ENCODE data around the gene SCN3A. TPM values are rescaled to one million over a fixed set of nuclear protein-coding genes. Genes with fewer than 3 reads are reported as not detected.

The SCN3A gene
- total and polyA plus RNA-seq, 2 experiments from 2014 or later = 0.06 TPM; not detected in 1

DNA sequence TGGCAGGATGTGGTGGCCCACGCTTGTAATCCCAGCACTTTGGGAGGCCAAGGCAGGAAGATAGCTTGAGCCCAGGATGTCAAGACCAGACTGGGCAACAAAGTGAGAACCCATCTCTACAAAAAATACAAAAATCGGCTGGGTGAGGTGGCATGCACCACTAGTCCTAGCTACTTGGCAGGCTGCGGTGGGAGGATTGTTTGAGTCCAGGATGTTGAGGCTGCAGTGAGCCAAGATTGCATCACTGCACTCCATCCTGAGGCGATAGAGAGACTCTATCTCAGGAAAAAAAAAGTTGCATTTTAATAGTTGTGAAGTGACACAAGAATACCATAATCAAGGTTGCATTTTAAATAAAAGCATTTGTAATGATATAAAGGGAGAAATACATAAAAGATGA, 124.4 kb downstream of the SCN3A start:
- Histone ChIP-seq H3K36me3 (no peaks in the 10 kb centered on the region), H3K4me3 (no peak overlapping the region), H3K27me3 (no peaks in the 10 kb centered on the region), H3K4me1 (ENCODE audit: low read depth) (no peaks in the 10 kb centered on the region), H3K9me3 (ENCODE audit: low read depth) (no peaks in the 10 kb centered on the region), H3K27ac (no peak overlapping the region)
- TF ChIP-seq, protein P1, sequence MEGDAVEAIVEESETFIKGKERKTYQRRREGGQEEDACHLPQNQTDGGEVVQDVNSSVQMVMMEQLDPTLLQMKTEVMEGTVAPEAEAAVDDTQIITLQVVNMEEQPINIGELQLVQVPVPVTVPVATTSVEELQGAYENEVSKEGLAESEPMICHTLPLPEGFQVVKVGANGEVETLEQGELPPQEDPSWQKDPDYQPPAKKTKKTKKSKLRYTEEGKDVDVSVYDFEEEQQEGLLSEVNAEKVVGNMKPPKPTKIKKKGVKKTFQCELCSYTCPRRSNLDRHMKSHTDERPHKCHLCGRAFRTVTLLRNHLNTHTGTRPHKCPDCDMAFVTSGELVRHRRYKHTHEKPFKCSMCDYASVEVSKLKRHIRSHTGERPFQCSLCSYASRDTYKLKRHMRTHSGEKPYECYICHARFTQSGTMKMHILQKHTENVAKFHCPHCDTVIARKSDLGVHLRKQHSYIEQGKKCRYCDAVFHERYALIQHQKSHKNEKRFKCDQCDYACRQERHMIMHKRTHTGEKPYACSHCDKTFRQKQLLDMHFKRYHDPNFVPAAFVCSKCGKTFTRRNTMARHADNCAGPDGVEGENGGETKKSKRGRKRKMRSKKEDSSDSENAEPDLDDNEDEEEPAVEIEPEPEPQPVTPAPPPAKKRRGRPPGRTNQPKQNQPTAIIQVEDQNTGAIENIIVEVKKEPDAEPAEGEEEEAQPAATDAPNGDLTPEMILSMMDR (IDR thresholded peaks at IDR 0.05; ENCODE audit: low read depth, low read length) = no peak
- DNase-seq (ENCODE audit: low read depth in 1 of 2, low spot score in 1 of 2) = peak in 1 of 2 donors; percentile 17

DNA sequence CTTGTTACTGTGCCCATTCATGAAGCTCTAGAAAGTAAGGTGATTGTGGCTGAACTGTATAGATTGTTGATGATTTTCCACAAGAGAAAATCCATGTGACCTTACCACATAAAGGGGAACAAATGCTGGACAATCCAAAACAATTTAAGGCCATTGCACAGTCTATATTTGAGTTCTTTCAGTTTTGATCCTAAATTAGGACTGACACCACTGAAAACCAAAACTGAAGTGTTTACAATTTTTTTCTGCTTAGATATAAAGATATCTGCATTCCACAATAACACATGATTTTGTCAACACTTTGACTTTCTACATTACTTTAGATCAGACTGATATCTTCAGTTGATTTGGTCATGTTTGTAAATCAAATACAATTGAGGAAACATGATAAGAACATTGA, 124.9 kb downstream of the SCN3A start:
- Histone ChIP-seq H3K36me3 (no peaks in the 10 kb centered on the region), H3K4me3 (no peak overlapping the region), H3K4me1 (ENCODE audit: low read depth) (no peaks in the 10 kb centered on the region), H3K9me3 (ENCODE audit: low read depth) (no peaks in the 10 kb centered on the region), H3K27ac (no peak overlapping the region), H3K27me3 (no peaks in the 10 kb centered on the region)
- no peak for DNase-seq (ENCODE audit: low read depth in 1 of 2, low spot score in 1 of 2)
- TF ChIP-seq, protein P1 (IDR thresholded peaks at IDR 0.05; ENCODE audit: low read depth, low read length) = no peak

DNA sequence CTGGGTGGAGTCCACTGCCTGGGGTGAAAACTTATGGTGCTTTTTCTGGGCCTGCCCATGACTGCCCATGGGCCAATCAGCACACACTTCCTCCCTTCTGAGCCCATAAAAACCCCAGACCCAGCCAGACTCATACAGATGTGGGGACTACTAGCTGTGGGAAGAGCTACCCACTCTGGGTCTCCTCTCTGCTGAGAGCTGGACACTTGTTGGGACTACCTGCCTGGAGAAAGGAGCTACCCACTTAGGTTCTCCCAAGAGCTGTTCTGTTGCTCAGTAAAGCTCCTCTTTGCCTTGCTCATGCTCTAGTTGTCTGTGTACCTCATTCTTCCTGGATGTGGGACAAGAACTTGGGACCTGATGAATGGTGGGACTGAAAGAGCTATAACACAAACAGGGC, 129.0 kb downstream of the SCN3A start:
- no peak for DNase-seq (ENCODE audit: low read depth in 1 of 2, low spot score in 1 of 2)
- no peaks in the 10 kb centered on the region for H3K36me3 ChIP-seq
- H3K9me3 ChIP-seq (ENCODE audit: low read depth) = no peaks in the 10 kb centered on the region
- H3K27ac ChIP-seq = no peak overlapping the region
- H3K4me3 ChIP-seq = no peak overlapping the region
- H3K27me3 ChIP-seq = no peaks in the 10 kb centered on the region
- TF ChIP-seq, protein P1 (IDR thresholded peaks at IDR 0.05; ENCODE audit: low read depth, low read length) = no peak
- H3K4me1 ChIP-seq (ENCODE audit: low read depth) = no peaks in the 10 kb centered on the region

DNA sequence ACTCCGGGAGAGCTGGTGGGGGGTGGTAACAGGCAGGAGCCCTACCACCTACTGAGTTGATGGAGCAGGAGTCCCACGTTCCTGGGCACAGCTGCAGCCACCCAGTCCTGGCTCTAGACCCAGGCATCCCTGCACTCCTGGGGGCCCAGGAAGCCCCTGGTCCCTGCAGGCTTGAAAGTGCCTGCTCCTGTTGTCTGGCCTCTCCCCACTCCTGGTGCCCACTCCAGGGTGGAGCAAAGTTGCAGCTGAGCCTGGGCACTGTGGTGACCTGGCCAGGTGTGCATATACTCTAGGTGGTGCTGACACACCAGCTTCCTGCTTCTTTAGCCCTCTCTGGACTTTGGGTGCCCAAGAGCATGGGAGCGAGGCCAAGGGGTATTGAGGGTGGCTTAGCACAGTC, 129.5 kb downstream of the SCN3A start:
- Histone ChIP-seq H3K27me3 (no peaks in the 10 kb centered on the region), H3K4me1 (ENCODE audit: low read depth) (no peaks in the 10 kb centered on the region), H3K9me3 (ENCODE audit: low read depth) (no peaks in the 10 kb centered on the region), H3K27ac (no peak overlapping the region), H3K36me3 (no peaks in the 10 kb centered on the region), H3K4me3 (no peak overlapping the region)
- TF ChIP-seq, protein P1 (IDR thresholded peaks at IDR 0.05; ENCODE audit: low read depth, low read length) = no peak
- DNase-seq (ENCODE audit: low read depth in 1 of 2, low spot score in 1 of 2) = no peak

DNA sequence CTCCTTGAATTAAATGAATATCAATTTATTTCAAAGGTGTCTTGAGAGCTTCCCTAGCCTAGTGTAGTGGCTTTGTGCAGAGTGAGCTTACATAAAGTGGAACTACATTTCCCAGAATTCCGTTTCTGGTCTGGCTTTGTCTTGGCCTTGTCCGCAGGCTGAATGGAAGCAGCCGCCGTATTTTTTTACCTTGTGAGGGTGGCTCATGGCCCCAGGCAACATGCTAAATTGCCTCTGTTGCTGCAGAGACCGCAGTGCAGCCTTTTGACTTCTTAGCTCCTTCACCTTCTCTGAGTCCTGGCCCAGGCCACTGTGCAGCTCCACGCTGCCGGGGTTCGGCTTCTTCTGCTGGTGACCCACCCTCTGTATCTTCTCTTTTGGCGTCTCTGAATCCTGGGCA, 133.8 kb downstream of the SCN3A start:
- Histone ChIP-seq H3K4me1 (ENCODE audit: low read depth) (peaks cover 17% of the 10 kb centered on the region), H3K4me3 (no peak overlapping the region), H3K36me3 (no peaks in the 10 kb centered on the region), H3K27ac (no peak overlapping the region), H3K27me3 (no peaks in the 10 kb centered on the region), H3K9me3 (ENCODE audit: low read depth) (no peaks in the 10 kb centered on the region)
- peak in 1 of 2 donors; percentile 23 for DNase-seq (ENCODE audit: low read depth in 1 of 2, low spot score in 1 of 2)
- TF ChIP-seq, protein P1 (IDR thresholded peaks at IDR 0.05; ENCODE audit: low read depth, low read length) = no peak

DNA sequence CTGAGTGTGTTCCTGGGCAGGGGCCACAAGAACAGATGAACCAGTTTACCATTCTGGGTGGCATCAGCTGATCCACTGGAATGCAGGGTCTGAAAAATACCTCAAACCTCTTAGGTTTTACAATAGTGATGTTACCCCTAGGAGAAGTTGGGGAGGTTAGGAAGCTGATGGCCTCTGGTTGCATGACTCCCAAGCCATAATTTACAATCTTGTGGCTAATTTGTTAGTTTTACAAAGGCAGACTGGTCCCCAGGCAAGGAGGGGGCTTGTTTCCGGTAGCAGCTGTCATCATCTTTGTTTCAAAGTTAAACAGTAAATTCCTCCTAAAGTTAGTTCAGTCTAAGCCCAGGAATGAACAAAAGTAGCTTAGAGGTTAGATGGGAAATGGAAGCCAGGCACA, 134.7 kb downstream of the SCN3A start:
- TF ChIP-seq, protein P1 (IDR thresholded peaks at IDR 0.05; ENCODE audit: low read depth, low read length) = no peak
- no peak overlapping the region for H3K27ac ChIP-seq

More for the DNA sequence above, 134.7 kb downstream of the SCN3A start:
- no peak for DNase-seq (ENCODE audit: low read depth in 1 of 2, low spot score in 1 of 2)
- no peaks in the 10 kb centered on the region for H3K27me3 ChIP-seq
- H3K4me1 ChIP-seq (ENCODE audit: low read depth) = peaks cover 17% of the 10 kb centered on the region
- H3K9me3 ChIP-seq (ENCODE audit: low read depth) = no peaks in the 10 kb centered on the region
- H3K36me3 ChIP-seq = no peaks in the 10 kb centered on the region
- H3K4me3 ChIP-seq = no peak overlapping the region
